ENCODE results near the gene DYRK1A.

The DYRK1A gene

GRCh38 chr21:37365517-37366481 lies 774 bp upstream of the DYRK1A start:
- peak; percentile 83 for DNase-seq (ENCODE audit: low spot score)

- no peak for DNase-seq (ENCODE audit: low spot score)
These were observed 746 bp downstream of the DYRK1A start for GRCh38 chr21:37367336-37367702.

- peak; percentile 61 for DNase-seq (ENCODE audit: low spot score)
These were observed 1.3 kb downstream of the DYRK1A start for GRCh38 chr21:37367703-37368540.

GRCh38 chr21:37368541-37369279 lies 2.1 kb downstream of the DYRK1A start:
- DNase-seq (ENCODE audit: low spot score) = peak; percentile 26

GRCh38 chr21:37369307-37369854 lies 2.8 kb downstream of the DYRK1A start:
- no peak for DNase-seq (ENCODE audit: low spot score)

GRCh38 chr21:37370152-37371040 lies 3.8 kb downstream of the DYRK1A start:
- no peak for DNase-seq (ENCODE audit: low spot score)

GRCh38 chr21:37371041-37371397 lies 4.4 kb downstream of the DYRK1A start:
- DNase-seq (ENCODE audit: low spot score) = no peak

- DNase-seq (ENCODE audit: low spot score) = no peak
These were observed 5.7 kb downstream of the DYRK1A start for GRCh38 chr21:37372127-37372731.

- no peak for DNase-seq (ENCODE audit: low spot score)
These were observed 6.4 kb downstream of the DYRK1A start for GRCh38 chr21:37372951-37373350.

GRCh38 chr21:37373539-37373938 lies 7.0 kb downstream of the DYRK1A start:
- DNase-seq (ENCODE audit: low spot score) = no peak

- no peak for DNase-seq (ENCODE audit: low spot score)
These were observed 7.5 kb downstream of the DYRK1A start for GRCh38 chr21:37374027-37374426.

GRCh38 chr21:37375866-37376574 lies 9.4 kb downstream of the DYRK1A start:
- DNase-seq (ENCODE audit: low spot score) = no peak

GRCh38 chr21:37378700-37379139 lies 12.1 kb downstream of the DYRK1A start:
- no peak for DNase-seq (ENCODE audit: low spot score)

- no peak for DNase-seq (ENCODE audit: low spot score)
These were observed 14.1 kb downstream of the DYRK1A start for GRCh38 chr21:37380349-37381323.

GRCh38 chr21:37381883-37382585 lies 15.5 kb downstream of the DYRK1A start:
- no peak for DNase-seq (ENCODE audit: low spot score)

GRCh38 chr21:37383086-37383485 lies 16.5 kb downstream of the DYRK1A start:
- peak; percentile 26 for DNase-seq (ENCODE audit: low spot score)

- no peak for DNase-seq (ENCODE audit: low spot score)
These were observed 17.3 kb downstream of the DYRK1A start for GRCh38 chr21:37383784-37384311.

GRCh38 chr21:37384416-37384815 lies 17.8 kb downstream of the DYRK1A start:
- DNase-seq (ENCODE audit: low spot score) = no peak
